HEK293 (cell line): ENCODE results near the gene ANKRD45.

ENCODE experiments used
- CTCF ChIA-PET: fragments of 350-600 bp; formaldehyde crosslinking; extraction: SDS; loops from one replicate; lab custom pipeline; 2021; ENCODE audit warnings: antibody characterized with exemption; lab: Yijun Ruan, JAX
- POLR2A ChIA-PET: fragments of 300-600 bp; formaldehyde crosslinking; extraction: SDS; loops from one replicate; lab custom pipeline; 2020; ENCODE audit warnings: antibody characterized with exemption, inconsistent platforms; lab: Yijun Ruan, JAX
- H3K27ac ChIP-seq: fragments of 200-500 bp; sonication (Bioruptor generic); 2 replicates; pipeline ENCODE4 v1.5.1; 2014; ENCODE audit warnings: low read depth, low read length, control low read depth, inconsistent platforms; ENCODE audit errors: extremely low read depth
- H3K36me3 ChIP-seq, 2 experiments: fragments of 200-500 bp in 1 of 2; sonication (Bioruptor generic) in 1 of 2; 1 replicate in 1 of 2; 2 replicates in 1 of 2; pipeline ENCODE4 v1.5.1; 2014 to 2017; ENCODE audit warnings: inconsistent platforms in 2 of 2, low read length in 2 of 2; ENCODE audit not compliant: control insufficient read depth in 2 of 2, insufficient read depth in 1 of 2
- H3K4me1 ChIP-seq: fragments of 200-500 bp; sonication (Bioruptor generic); 2 replicates; pipeline ENCODE4 v1.5.1; 2014; ENCODE audit warnings: mild to moderate bottlenecking, low read length, inconsistent platforms; ENCODE audit not compliant: control insufficient read depth, insufficient read depth
- H3K4me3 ChIP-seq: 2 replicates; pipeline ENCODE4 v1.5.1; 2011; ENCODE audit warnings: low read depth, mild to moderate bottlenecking, control low read depth, low read length, moderate library complexity
- H3K9me3 ChIP-seq: fragments of 200-500 bp; sonication (Bioruptor generic); 2 replicates; pipeline ENCODE4 v1.5.1; 2014; ENCODE audit warnings: low read depth, low read length, inconsistent platforms; ENCODE audit not compliant: control insufficient read depth, insufficient read depth
- BCL11A ChIP-seq: fragments of 450-650 bp; formaldehyde crosslinking; IDR thresholded peaks from 2 replicates; pipeline ENCODE4 v1.5.1; 2016; ENCODE audit warnings: low read depth, missing biosample characterization, missing genetic modification characterization
- EGR2 ChIP-seq: fragments of 450-650 bp; formaldehyde crosslinking; IDR thresholded peaks from 2 replicates; pipeline ENCODE4 v1.5.1; 2016; ENCODE audit warnings: low read depth, missing biosample characterization, missing genetic modification characterization
- IKZF3 ChIP-seq: fragments of 450-650 bp; IDR thresholded peaks from 2 replicates; pipeline ENCODE4 v1.5.0; 2018; ENCODE audit warnings: missing biosample characterization, mild to moderate bottlenecking, missing genetic modification characterization, moderate library complexity
- OSR2 ChIP-seq: fragments of 450-650 bp; formaldehyde crosslinking; IDR thresholded peaks from 2 replicates; pipeline ENCODE4 v1.5.1; 2016; ENCODE audit warnings: missing biosample characterization, missing genetic modification characterization
- REST ChIP-seq: fragments of 450-650 bp; formaldehyde crosslinking; IDR thresholded peaks from 2 replicates; pipeline ENCODE4 v1.5.1; 2016; ENCODE audit warnings: missing biosample characterization, missing genetic modification characterization
- SALL2 ChIP-seq: fragments of 450-650 bp; formaldehyde crosslinking; IDR thresholded peaks from 2 replicates; pipeline ENCODE4 v1.5.0; 2017; ENCODE audit warnings: missing biosample characterization, mild to moderate bottlenecking, missing genetic modification characterization, borderline replicate concordance
- ZNF10 ChIP-seq: fragments of 450-650 bp; formaldehyde crosslinking; IDR thresholded peaks from 2 replicates; pipeline ENCODE4 v1.5.1; 2017; ENCODE audit warnings: missing biosample characterization, missing genetic modification characterization
- ZNF114 ChIP-seq: fragments of 450-650 bp; formaldehyde crosslinking; IDR thresholded peaks from 2 replicates; pipeline ENCODE4 v1.5.0; 2017; ENCODE audit warnings: missing biosample characterization, missing genetic modification characterization
- ZNF132 ChIP-seq: fragments of 450-650 bp; formaldehyde crosslinking; IDR thresholded peaks from 2 replicates; pipeline ENCODE4 v1.5.1; 2017; ENCODE audit warnings: missing biosample characterization, missing genetic modification characterization, borderline replicate concordance
- ZNF214 ChIP-seq: fragments of 450-650 bp; formaldehyde crosslinking; IDR thresholded peaks from 2 replicates; pipeline ENCODE4 v1.5.1; 2017; ENCODE audit warnings: missing biosample characterization, mild to moderate bottlenecking, missing genetic modification characterization, borderline replicate concordance
- ZNF274 ChIP-seq, 2 experiments: fragments of 200-500 bp in 1 of 2; fragments of 450-650 bp in 1 of 2; sonication (Bioruptor generic) in 1 of 2; formaldehyde crosslinking in 1 of 2; IDR thresholded peaks; 2 replicates each; pipeline versions ENCODE4 v1.5.1 to v1.6.1; 2014 to 2016; ENCODE audit warnings: borderline replicate concordance in 1 of 2, inconsistent platforms in 1 of 2, low read length in 1 of 2, missing biosample characterization in 1 of 2, missing genetic modification characterization in 1 of 2
- ZNF350 ChIP-seq: fragments of 450-650 bp; formaldehyde crosslinking; IDR thresholded peaks from 2 replicates; pipeline ENCODE4 v1.5.0; 2017; ENCODE audit warnings: missing biosample characterization, mild to moderate bottlenecking, missing genetic modification characterization
- ZNF354C ChIP-seq: fragments of 450-650 bp; formaldehyde crosslinking; IDR thresholded peaks from 2 replicates; pipeline ENCODE4 v1.5.1; 2016; ENCODE audit warnings: missing biosample characterization, missing genetic modification characterization, low read depth, borderline replicate concordance
- ZNF473 ChIP-seq: fragments of 450-650 bp; formaldehyde crosslinking; IDR thresholded peaks from 2 replicates; pipeline ENCODE4 v1.5.1; 2017; ENCODE audit warnings: missing biosample characterization, missing genetic modification characterization
- ZNF510 ChIP-seq: fragments of 450-650 bp; formaldehyde crosslinking; IDR thresholded peaks from 2 replicates; pipeline ENCODE4 v1.5.1; 2018; ENCODE audit warnings: mild to moderate bottlenecking, missing genetic modification characterization, missing biosample characterization; ENCODE audit not compliant: insufficient replicate concordance
- ZNF549 ChIP-seq: fragments of 450-650 bp; IDR thresholded peaks from 2 replicates; pipeline ENCODE4 v1.5.1; 2018; ENCODE audit warnings: missing biosample characterization, missing genetic modification characterization, mild to moderate bottlenecking, inconsistent platforms, moderate library complexity
- ZNF561 ChIP-seq: fragments of 450-650 bp; IDR thresholded peaks from 2 replicates; pipeline ENCODE4 v1.5.1; 2018; ENCODE audit warnings: missing biosample characterization, missing genetic modification characterization, borderline replicate concordance
- ZNF654 ChIP-seq: fragments of 450-650 bp; formaldehyde crosslinking; IDR thresholded peaks from 2 replicates; pipeline ENCODE4 v1.5.1; 2016; ENCODE audit warnings: low read depth, missing biosample characterization, missing genetic modification characterization
- ZNF692 ChIP-seq: fragments of 450-650 bp; formaldehyde crosslinking; IDR thresholded peaks from 2 replicates; pipeline ENCODE4 v1.5.1; 2016; ENCODE audit warnings: missing biosample characterization, missing genetic modification characterization
- ZNF747 ChIP-seq: fragments of 450-650 bp; formaldehyde crosslinking; IDR thresholded peaks from 2 replicates; pipeline ENCODE4 v1.5.1; 2016; ENCODE audit warnings: missing biosample characterization, missing genetic modification characterization
- ZNF768 ChIP-seq: fragments of 450-650 bp; formaldehyde crosslinking; IDR thresholded peaks from 2 replicates; pipeline ENCODE4 v1.5.1; 2018; ENCODE audit warnings: missing biosample characterization, mild to moderate bottlenecking, missing genetic modification characterization
- ZNF785 ChIP-seq: fragments of 450-650 bp; formaldehyde crosslinking; IDR thresholded peaks from 2 replicates; pipeline ENCODE4 v1.5.1; 2016; ENCODE audit warnings: missing biosample characterization, missing genetic modification characterization
- ZSCAN30 ChIP-seq: fragments of 450-650 bp; IDR thresholded peaks from 2 replicates; pipeline ENCODE4 v1.5.1; 2018; ENCODE audit warnings: missing biosample characterization, mild to moderate bottlenecking, missing genetic modification characterization, moderate library complexity

ANKRD45 gene

DNA sequence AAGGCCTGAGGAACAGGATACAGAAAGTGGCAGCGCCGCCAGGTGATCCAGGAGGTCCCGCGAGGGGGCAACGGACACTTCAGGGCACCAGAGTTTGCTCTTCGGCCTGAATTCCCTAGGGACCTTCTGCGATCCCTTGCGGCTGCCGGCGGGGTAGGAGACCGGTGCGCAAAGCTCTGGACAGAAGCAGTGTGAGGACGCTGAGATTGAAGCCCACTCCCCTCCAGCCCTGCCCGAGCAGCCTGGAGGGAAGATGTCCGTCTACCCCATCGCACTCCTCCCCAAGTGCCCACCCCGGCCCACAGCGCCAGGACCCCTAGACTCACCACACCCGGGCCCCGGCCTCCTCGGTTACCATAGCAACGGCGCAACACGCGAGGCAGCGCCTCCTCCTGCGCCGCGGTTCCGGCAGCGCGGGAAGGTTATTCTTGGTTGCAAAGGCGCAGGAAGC lies at the start of gene ANKRD45:
Gene ANKRD45, minus strand, starts transcription at position 361 of the 451 bp plus-strand sequence. CDS start 10,433 bp downstream, outside the sequence.
- H3K27ac ChIP-seq: no peak within 1 kb of the TSS
- no peak for TF ChIP-seq OSR2
- no peak for TF ChIP-seq ZNF510 (tag by site-specific recombination)
- no peak for TF ChIP-seq ZNF214 (tag by site-specific recombination)
- no peak for TF ChIP-seq ZNF354C (tag by site-specific recombination)
- TF ChIP-seq BCL11A (tag by site-specific recombination): no peak
- CTCF ChIA-PET: no interaction called here
- POLR2A ChIA-PET: interaction anchor here (0.6 kb wide), 1 partner anchor 167 kb away, joined by 6 read pairs; no protein-coding TSS in a partner anchor
- H3K4me1 ChIP-seq: no peaks in the 10 kb centered on the region
- H3K9me3 ChIP-seq: no peaks in the 10 kb centered on the region
- H3K36me3 ChIP-seq: no peaks in the 10 kb centered on the region
- no peak within 1 kb of the TSS for H3K4me3 ChIP-seq

GRCh38 chr1:173717238-173717637 lies 47.6 kb upstream of the ANKRD45 start:
- Histone ChIP-seq H3K4me3 (no peak overlapping the region), H3K4me1 (no peaks in the 10 kb centered on the region), H3K27ac (no peak overlapping the region), H3K9me3 (no peaks in the 10 kb centered on the region), H3K36me3 (peaks cover 0 to 12% of the 10 kb centered on the region in 2 experiments; a peak in 2 of 3 replicates)
- TF ChIP-seq ZNF350 (tag by site-specific recombination) (no peak), IKZF3 (tag by site-specific recombination) (no peak), ZSCAN30 (tag by site-specific recombination) (no peak), ZNF549 (tag by site-specific recombination) (no peak), ZNF354C (tag by site-specific recombination) (no peak), ZNF654 (no peak), ZNF747 (tag by site-specific recombination) (no peak), ZNF132 (no peak), BCL11A (tag by site-specific recombination) (no peak), ZNF274 (IDR thresholded peaks at IDR 0.05; ENCODE audit: low read length) (no peak), ZNF274 (tag by site-specific recombination; IDR thresholded peaks at IDR 0.05; ENCODE audit: borderline replicate concordance) (no peak), ZNF114 (tag by site-specific recombination) (no peak), ZNF561 (no peak), REST (no peak), ZNF768 (tag by site-specific recombination) (no peak), ZNF785 (tag by site-specific recombination) (no peak), SALL2 (no peak), EGR2 (tag by site-specific recombination) (no peak), ZNF692 (tag by site-specific recombination) (no peak), ZNF473 (no peak), ZNF10 (tag by site-specific recombination) (no peak)
- ChIA-PET CTCF (interaction anchor here (1.4 kb wide), 1 partner anchor 13 kb away, joined by 3 read pairs; no protein-coding TSS in a partner anchor), POLR2A (no interaction called here)
